ENCODE data around the gene RHBDL3. TPM values are rescaled to one million over a fixed set of nuclear protein-coding genes. Genes with fewer than 3 reads are reported as not detected.
"Not testable (repeated sequence)": the region's sequence is repeated elsewhere in the genome, so short reads cannot be mapped to it uniquely, and the experiment has no call there.

The RHBDL3 gene
- total RNA-seq, 4 donors from 2014 or later = 0.29 to 3.8 (median 2.4) TPM; not detected in 1

- Histone ChIP-seq H3K36me3 (no peaks in the 10 kb centered on the region), H3K9me3 (no peaks in the 10 kb centered on the region), H3K4me1 (no peaks in the 10 kb centered on the region), H3K27me3 (no peaks in the 10 kb centered on the region), H3K27ac (no peak overlapping the region), H3K4me3 (no peak overlapping the region)
- no peak for TF ChIP-seq POLR2A (IDR thresholded peaks at IDR 0.05)
- TF ChIP-seq, protein P1, sequence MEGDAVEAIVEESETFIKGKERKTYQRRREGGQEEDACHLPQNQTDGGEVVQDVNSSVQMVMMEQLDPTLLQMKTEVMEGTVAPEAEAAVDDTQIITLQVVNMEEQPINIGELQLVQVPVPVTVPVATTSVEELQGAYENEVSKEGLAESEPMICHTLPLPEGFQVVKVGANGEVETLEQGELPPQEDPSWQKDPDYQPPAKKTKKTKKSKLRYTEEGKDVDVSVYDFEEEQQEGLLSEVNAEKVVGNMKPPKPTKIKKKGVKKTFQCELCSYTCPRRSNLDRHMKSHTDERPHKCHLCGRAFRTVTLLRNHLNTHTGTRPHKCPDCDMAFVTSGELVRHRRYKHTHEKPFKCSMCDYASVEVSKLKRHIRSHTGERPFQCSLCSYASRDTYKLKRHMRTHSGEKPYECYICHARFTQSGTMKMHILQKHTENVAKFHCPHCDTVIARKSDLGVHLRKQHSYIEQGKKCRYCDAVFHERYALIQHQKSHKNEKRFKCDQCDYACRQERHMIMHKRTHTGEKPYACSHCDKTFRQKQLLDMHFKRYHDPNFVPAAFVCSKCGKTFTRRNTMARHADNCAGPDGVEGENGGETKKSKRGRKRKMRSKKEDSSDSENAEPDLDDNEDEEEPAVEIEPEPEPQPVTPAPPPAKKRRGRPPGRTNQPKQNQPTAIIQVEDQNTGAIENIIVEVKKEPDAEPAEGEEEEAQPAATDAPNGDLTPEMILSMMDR (IDR thresholded peaks at IDR 0.05) = no peak
- intact Hi-C loops (cut with DNase I; ENCODE audit: low total_unique reads) = no loop called here
- DNase-seq = no peak
Measured at GRCh38 chr17:32314636-32315035, 49.0 kb downstream of the RHBDL3 start.

- no peaks in the 10 kb centered on the region for H3K27me3 ChIP-seq
- TF ChIP-seq POLR2A (IDR thresholded peaks at IDR 0.05) = no peak
- TF ChIP-seq, protein P1 (IDR thresholded peaks at IDR 0.05) = no peak
- H3K4me1 ChIP-seq = no peaks in the 10 kb centered on the region
- no peak overlapping the region for H3K4me3 ChIP-seq
- intact Hi-C loops (cut with DNase I; ENCODE audit: low total_unique reads) = no loop called here
- H3K36me3 ChIP-seq = no peaks in the 10 kb centered on the region
- no peak for DNase-seq
- H3K27ac ChIP-seq = no peak overlapping the region
- H3K9me3 ChIP-seq = no peaks in the 10 kb centered on the region
Measured at GRCh38 chr17:32315171-32315570, 49.5 kb downstream of the RHBDL3 start.

DNA sequence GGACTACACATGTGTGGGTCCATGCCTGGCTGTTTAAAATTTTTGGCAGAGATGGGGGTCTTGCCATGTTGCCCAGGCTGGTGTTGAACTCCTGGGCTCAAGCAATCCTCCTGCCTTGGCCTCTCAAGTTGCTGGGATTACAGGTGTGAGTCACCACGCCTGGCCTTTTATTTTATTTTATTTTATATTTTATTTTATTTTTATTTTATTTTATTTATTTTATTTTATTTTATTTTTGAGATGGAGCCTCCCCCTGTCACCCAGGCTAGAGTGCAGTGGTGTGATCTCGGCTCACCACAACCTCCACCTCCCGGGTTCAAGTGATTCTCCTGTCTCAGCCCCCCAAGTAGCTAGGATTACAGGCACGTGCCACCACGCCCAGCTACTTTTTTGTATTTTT is 51.0 kb downstream of the RHBDL3 start:
- H3K27ac ChIP-seq; intact Hi-C loops (cut with DNase I; ENCODE audit: low total_unique reads); DNase-seq; H3K27me3 ChIP-seq; H3K4me3 ChIP-seq; H3K36me3 ChIP-seq; H3K4me1 ChIP-seq; H3K9me3 ChIP-seq: not testable (repeated sequence)

DNA sequence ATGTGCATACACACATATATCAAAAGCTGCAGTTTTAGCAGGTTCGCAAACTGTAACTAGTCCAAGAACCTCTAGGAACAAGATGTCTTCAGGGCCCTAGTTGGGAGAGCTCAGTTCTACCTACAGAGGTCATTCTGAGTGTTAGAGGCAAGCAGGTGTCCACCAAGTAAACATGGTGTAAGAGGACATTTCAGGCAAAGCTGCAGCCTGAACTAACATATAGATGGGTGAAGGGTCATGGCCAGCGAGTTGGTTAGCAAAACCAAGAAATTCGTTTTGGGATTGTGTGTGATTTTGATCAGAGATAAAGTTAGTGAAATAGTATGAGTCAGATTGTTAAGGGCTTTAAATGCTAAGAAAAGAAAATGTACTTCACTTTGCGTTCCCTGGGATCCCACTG is 51.7 kb downstream of the RHBDL3 start:
- Histone ChIP-seq H3K27ac (no peak overlapping the region), H3K36me3 (no peaks in the 10 kb centered on the region), H3K4me3 (no peak overlapping the region), H3K27me3 (no peaks in the 10 kb centered on the region), H3K9me3 (no peaks in the 10 kb centered on the region), H3K4me1 (no peaks in the 10 kb centered on the region)
- DNase-seq = no peak
- no peak for TF ChIP-seq POLR2A (IDR thresholded peaks at IDR 0.05)
- TF ChIP-seq, protein P1 (IDR thresholded peaks at IDR 0.05) = no peak
- intact Hi-C loops (cut with DNase I; ENCODE audit: low total_unique reads) = no loop called here

DNA sequence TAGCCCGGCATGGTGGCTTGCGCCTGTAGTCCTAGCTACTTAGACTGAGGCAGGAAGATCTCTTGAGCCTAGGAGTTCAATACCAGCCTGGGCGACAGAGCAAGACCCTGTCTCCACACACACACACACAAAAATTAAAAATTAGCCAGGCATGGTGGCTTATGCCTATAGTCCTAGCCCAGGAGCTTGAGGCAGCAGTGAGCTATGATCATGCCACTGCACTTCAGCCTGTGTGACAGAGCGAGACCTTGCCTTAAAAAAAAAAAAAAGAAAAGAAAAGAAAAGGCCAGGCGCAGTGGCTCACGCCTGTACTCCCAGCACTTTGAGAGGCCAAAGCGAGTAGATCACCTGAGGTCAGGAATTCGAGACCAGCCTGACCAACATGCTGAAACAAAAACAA is 52.4 kb downstream of the RHBDL3 start:
- no peak overlapping the region for H3K4me3 ChIP-seq
- TF ChIP-seq, protein P1 (IDR thresholded peaks at IDR 0.05) = no peak
- no peak for TF ChIP-seq POLR2A (IDR thresholded peaks at IDR 0.05)
- intact Hi-C loops (cut with DNase I; ENCODE audit: low total_unique reads) = no loop called here
- no peak for DNase-seq
- no peak overlapping the region for H3K27ac ChIP-seq
- no peaks in the 10 kb centered on the region for H3K27me3 ChIP-seq
- H3K36me3 ChIP-seq = no peaks in the 10 kb centered on the region
- H3K4me1 ChIP-seq = no peaks in the 10 kb centered on the region
- H3K9me3 ChIP-seq = no peaks in the 10 kb centered on the region

DNA sequence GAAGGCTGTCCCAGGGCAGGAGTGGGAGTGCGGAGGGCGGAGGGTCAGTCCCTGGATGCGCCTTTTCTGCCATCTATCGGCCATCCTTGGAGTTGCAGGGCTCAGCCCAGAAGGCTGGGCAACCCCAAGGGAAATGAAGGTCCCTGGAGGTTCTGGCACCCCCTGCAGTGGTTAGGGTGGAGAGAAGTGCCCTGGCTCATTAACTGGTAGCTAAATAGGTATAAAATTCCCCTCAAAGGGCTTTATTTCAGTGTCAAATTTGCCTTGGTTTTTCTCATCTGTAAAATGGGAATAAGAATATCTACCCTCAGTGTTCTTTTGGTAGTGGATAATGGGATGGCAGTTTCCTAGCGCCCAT is 53.9 kb downstream of the RHBDL3 start:
- Histone ChIP-seq H3K36me3 (no peaks in the 10 kb centered on the region), H3K4me1 (no peaks in the 10 kb centered on the region), H3K27ac (no peak overlapping the region), H3K4me3 (no peak overlapping the region), H3K9me3 (no peaks in the 10 kb centered on the region), H3K27me3 (no peaks in the 10 kb centered on the region)
- TF ChIP-seq, protein P1 (IDR thresholded peaks at IDR 0.05) = peak; percentile 93 to 97 (median 95)
- TF ChIP-seq POLR2A (IDR thresholded peaks at IDR 0.05) = no peak
- intact Hi-C loops (cut with DNase I; ENCODE audit: low total_unique reads) = no loop called here
- peak; percentile 72 to 79 for DNase-seq

- not testable (repeated sequence) for H3K27me3 ChIP-seq, H3K36me3 ChIP-seq, DNase-seq, H3K4me1 ChIP-seq, H3K4me3 ChIP-seq, H3K27ac ChIP-seq, H3K9me3 ChIP-seq
- intact Hi-C loops (cut with DNase I; ENCODE audit: low total_unique reads) = loop anchor here (5.0 kb wide), 1 partner anchor 63 kb away; no protein-coding TSS in a partner anchor
Measured at GRCh38 chr17:32320080-32320479, 54.4 kb downstream of the RHBDL3 start.

Data from uterus (tissue), 4 donors.